Measurements from ENCODE around the gene CD93. TPM values are rescaled to one million over a fixed set of nuclear protein-coding genes. Genes with fewer than 3 reads are reported as not detected.

Gene CD93, protein sequence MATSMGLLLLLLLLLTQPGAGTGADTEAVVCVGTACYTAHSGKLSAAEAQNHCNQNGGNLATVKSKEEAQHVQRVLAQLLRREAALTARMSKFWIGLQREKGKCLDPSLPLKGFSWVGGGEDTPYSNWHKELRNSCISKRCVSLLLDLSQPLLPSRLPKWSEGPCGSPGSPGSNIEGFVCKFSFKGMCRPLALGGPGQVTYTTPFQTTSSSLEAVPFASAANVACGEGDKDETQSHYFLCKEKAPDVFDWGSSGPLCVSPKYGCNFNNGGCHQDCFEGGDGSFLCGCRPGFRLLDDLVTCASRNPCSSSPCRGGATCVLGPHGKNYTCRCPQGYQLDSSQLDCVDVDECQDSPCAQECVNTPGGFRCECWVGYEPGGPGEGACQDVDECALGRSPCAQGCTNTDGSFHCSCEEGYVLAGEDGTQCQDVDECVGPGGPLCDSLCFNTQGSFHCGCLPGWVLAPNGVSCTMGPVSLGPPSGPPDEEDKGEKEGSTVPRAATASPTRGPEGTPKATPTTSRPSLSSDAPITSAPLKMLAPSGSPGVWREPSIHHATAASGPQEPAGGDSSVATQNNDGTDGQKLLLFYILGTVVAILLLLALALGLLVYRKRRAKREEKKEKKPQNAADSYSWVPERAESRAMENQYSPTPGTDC
- 100 to 1,000 TPM in 1 of 6 donors, 10 to 100 TPM in 5; 25.1 to 160 (median 68.8) TPM for total RNA-seq

DNA sequence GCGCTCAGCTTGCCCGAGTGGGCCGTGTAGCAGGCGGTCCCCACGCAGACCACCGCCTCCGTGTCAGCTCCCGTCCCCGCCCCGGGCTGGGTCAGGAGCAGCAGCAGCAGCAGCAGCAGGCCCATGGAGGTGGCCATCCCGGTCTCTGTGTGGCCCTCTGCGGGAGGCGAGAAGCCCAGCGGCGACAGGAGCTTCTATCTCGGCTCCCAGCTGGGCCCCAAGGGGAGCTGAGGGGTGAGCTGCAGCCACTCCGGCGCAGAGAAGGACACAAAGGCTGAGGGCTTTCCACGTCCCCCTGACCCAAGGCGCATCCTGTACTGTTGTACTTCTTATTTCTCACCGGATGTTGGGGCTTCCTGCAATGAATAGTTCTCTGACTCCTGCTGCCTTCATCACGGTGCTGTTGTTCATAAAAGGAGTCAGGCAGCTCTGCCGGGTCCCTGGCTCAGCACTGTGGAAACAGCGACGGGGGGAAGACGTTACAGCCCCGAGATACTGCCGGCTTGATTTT lies at the start of gene CD93:
TSS of gene CD93 (minus strand) at position 269 of the 511 bp plus-strand sequence. CDS start at position 137, 132 bp downstream.
- peak within 1 kb of the TSS; percentile 39 to 54 (median 46) for H3K4me3 ChIP-seq
- 42 to 50% methylated on average over 5 to 23 of the region's 28 CpGs for WGBS, 2 donors
- H3K36me3 ChIP-seq = peaks cover 0 to 5% (median 0%) of the 10 kb centered on the region in 4 donors
- no peaks in the 10 kb centered on the region for H3K9me3 ChIP-seq
- peak; percentile 63 to 86 for DNase-seq
- peaks cover 20 to 67% (median 29%) of the 10 kb centered on the region in 4 donors for H3K4me1 ChIP-seq
- H3K27ac ChIP-seq = peak within 1 kb of the TSS; percentile 89 to 97 (median 92)
- H3K27me3 ChIP-seq = no peaks in the 10 kb centered on the region
- peak; percentile 5 to 28 for ATAC-seq (ENCODE audit: low FRiP score in 2 of 2)
- TF ChIP-seq, protein P1, sequence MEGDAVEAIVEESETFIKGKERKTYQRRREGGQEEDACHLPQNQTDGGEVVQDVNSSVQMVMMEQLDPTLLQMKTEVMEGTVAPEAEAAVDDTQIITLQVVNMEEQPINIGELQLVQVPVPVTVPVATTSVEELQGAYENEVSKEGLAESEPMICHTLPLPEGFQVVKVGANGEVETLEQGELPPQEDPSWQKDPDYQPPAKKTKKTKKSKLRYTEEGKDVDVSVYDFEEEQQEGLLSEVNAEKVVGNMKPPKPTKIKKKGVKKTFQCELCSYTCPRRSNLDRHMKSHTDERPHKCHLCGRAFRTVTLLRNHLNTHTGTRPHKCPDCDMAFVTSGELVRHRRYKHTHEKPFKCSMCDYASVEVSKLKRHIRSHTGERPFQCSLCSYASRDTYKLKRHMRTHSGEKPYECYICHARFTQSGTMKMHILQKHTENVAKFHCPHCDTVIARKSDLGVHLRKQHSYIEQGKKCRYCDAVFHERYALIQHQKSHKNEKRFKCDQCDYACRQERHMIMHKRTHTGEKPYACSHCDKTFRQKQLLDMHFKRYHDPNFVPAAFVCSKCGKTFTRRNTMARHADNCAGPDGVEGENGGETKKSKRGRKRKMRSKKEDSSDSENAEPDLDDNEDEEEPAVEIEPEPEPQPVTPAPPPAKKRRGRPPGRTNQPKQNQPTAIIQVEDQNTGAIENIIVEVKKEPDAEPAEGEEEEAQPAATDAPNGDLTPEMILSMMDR (IDR thresholded peaks at IDR 0.05) = no peak
- TF ChIP-seq POLR2AphosphoS5 (IDR thresholded peaks at IDR 0.05) (peak; percentile 71 to 85), POLR2A (IDR thresholded peaks at IDR 0.05) (peak in 2 of 4 donors; percentile 67 to 70), EP300 (IDR thresholded peaks at IDR 0.05) (peak in 1 of 4 donors; percentile 40)

- Histone ChIP-seq H3K27ac (peak overlapping the region; percentile 75 to 82 (median 78)), H3K4me1 (peaks cover 32 to 48% (median 43%) of the 10 kb centered on the region in 4 donors)
- no peak for DNase-seq
These were observed 47.5 kb upstream of the CD93 start for GRCh38 chr20:23133560-23133998.

GRCh38 chr20:23132930-23133559 lies 46.9 kb upstream of the CD93 start:
- no peaks in the 10 kb centered on the region for H3K9me3 ChIP-seq
- TF ChIP-seq, protein P1 (IDR thresholded peaks at IDR 0.05) = no peak
- TF ChIP-seq POLR2A (IDR thresholded peaks at IDR 0.05) (no peak), POLR2AphosphoS5 (IDR thresholded peaks at IDR 0.05) (peak; percentile 82 to 84), EP300 (IDR thresholded peaks at IDR 0.05) (peak; percentile 32 to 93 (median 84))
- DNase-seq (peak in 1 of 2 donors; percentile 68), ATAC-seq (ENCODE audit: low FRiP score in 2 of 2) (peak; percentile 54 to 78)
- H3K27ac ChIP-seq = peak overlapping the region; percentile 75 to 82 (median 78)
- H3K36me3 ChIP-seq = no peaks in the 10 kb centered on the region
- no peak overlapping the region for H3K4me3 ChIP-seq
- H3K4me1 ChIP-seq = peaks cover 38 to 48% (median 44%) of the 10 kb centered on the region in 4 donors
- no peaks in the 10 kb centered on the region for H3K27me3 ChIP-seq
- 53 to 60% methylated on average over 5 to 7 of the region's 7 CpGs for WGBS, 2 donors

More at GRCh38 chr20:23133560-23133998, 47.5 kb upstream of the CD93 start:
- 69 to 80% methylated on average over 8 of the region's 8 CpGs for WGBS, 2 donors
- Histone ChIP-seq H3K36me3 (no peaks in the 10 kb centered on the region), H3K27me3 (no peaks in the 10 kb centered on the region), H3K4me3 (no peak overlapping the region), H3K9me3 (no peaks in the 10 kb centered on the region)
- TF ChIP-seq EP300 (IDR thresholded peaks at IDR 0.05) (no peak), POLR2AphosphoS5 (IDR thresholded peaks at IDR 0.05) (no peak), POLR2A (IDR thresholded peaks at IDR 0.05) (no peak)
- TF ChIP-seq, protein P1 (IDR thresholded peaks at IDR 0.05) = no peak
- ATAC-seq (ENCODE audit: low FRiP score in 2 of 2) = no peak

GRCh38 chr20:23132293-23132929 lies 46.3 kb upstream of the CD93 start:
- 72 to 73% methylated on average over 14 of the region's 14 CpGs for WGBS, 2 donors
- ATAC-seq (ENCODE audit: low FRiP score in 2 of 2) (peak in 1 of 2 donors; percentile 86), DNase-seq (no peak)
- Histone ChIP-seq H3K4me1 (peaks cover 39 to 48% (median 42%) of the 10 kb centered on the region in 4 donors), H3K4me3 (no peak overlapping the region), H3K9me3 (no peaks in the 10 kb centered on the region), H3K36me3 (no peaks in the 10 kb centered on the region), H3K27ac (peak overlapping the region; percentile 75 to 82 (median 76)), H3K27me3 (no peaks in the 10 kb centered on the region)
- peak; percentile 37 to 65 for TF ChIP-seq POLR2AphosphoS5 (IDR thresholded peaks at IDR 0.05)
- TF ChIP-seq EP300 (IDR thresholded peaks at IDR 0.05) = peak in 2 of 4 donors; percentile 29 to 91
- TF ChIP-seq, protein P1 (IDR thresholded peaks at IDR 0.05) = no peak
- peak in 1 of 4 donors; percentile 10 for TF ChIP-seq POLR2A (IDR thresholded peaks at IDR 0.05)

Measured in upper lobe of left lung (tissue), 6 donors.